ENCODE results near the gene ZGRF1.

- TF ChIP-seq CTCF (IDR thresholded peaks at IDR 0.05), result no peak
- TF ChIP-seq EZH2 (IDR thresholded peaks at IDR 0.05), result no peak
These were observed 118.0 kb downstream of the ZGRF1 start for GRCh38 chr4:112518675-112519074.
